Astrocyte of the hippocampus (primary cell): Measurements from ENCODE around the gene RAB31.

Experiments
- DNase-seq: peaks from one replicate; pipeline ENCODE4 v3.0.0; 2011; ENCODE audit warnings: low read depth, low spot score

RAB31 gene

DNA sequence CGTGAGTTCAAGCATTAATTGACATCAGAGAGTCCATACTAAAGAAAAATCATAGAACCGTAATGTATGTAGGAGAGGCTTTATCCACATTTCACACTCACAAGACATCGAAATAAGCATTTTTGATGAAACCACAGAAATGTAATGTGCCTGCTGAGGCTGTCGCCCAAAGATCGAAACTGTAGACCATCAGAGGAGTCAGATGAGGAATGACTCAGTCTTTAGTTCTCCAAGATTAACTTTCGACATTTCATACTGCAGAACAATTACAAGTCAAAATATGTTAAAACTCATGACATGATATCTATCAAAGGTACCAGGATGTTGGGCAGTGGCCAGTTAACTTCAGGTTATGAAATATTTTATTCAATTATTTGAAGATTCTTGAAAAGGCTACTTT, 79.6 kb downstream of the RAB31 start:
- peak; percentile 59 for DNase-seq

DNA sequence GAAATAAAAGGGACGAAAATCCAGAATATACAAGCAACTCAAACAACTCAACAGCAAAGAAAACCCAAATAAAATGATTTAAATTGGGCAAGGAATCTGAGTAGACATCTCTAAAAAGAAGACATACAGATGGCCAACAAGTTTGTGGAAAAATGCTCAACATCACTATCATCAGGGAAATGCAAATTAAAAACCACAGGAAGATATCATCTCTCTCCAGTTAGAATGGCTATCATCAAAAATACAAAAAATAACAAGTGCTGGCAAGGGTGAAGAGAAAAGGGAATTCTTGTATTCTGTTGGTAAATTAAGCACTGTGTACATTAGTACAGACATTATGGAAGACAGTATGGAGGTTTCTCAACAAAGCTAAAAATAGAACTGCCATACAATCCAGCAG, 80.0 kb downstream of the RAB31 start:
- no peak for DNase-seq

DNA sequence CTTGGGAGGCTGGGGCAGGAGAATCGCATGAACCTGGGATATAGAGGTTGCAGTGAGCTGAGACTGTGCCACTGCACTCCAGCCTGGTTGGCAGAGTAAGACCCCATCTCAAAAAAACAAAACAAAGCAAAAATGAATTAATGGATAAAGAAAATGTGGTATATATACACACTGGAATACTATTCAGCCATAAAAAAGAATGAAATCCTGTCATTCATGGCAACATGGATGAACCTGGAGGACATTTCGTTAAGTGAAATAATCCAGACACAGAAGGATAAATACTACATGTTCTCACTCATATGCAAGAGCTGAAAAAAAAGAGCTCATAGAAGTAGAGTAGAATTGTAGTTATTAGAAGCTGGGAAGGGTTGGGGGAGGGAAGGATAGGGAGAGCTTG, 80.8 kb downstream of the RAB31 start:
- DNase-seq = no peak

DNA sequence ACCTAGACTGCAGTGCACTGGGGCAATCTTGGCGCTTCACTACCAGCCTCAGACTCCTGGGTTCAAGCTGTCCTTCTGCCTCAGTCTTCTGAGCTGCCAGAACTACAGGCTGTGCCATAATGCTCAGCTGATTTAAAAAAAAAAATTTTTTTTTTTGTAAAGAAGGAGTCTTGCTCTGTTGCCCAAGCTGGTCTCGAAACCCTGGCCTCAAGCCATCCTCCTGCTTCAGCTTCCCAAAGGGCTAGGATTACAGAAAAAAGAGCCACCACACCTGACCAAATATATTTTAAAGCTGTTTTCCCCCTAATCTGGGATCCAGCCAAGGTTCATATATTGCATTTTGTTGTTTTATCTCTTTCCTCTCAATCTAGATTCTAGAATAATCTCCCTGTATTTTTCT, 82.2 kb downstream of the RAB31 start:
- DNase-seq = no peak

DNA sequence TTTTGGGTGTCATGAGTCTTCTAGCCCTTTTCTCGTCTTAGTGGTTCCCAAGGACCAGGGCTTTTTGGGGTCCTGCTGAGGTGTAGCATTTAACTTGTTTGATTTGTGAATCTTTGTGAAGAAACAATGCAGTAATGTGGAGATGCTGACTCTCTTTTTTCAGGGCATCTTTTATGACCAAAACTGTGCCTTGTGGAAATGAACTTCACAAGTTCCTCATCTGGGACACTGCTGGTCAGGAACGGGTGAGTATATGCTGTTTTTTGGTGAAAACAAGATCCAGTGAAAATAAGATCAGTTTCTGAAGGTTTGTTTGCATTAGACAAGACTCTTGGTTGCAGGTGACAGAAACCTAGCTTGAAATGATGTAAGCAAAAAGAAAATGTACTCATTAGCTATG, 83.9 kb downstream of the RAB31 start:
- DNase-seq = no peak

DNA sequence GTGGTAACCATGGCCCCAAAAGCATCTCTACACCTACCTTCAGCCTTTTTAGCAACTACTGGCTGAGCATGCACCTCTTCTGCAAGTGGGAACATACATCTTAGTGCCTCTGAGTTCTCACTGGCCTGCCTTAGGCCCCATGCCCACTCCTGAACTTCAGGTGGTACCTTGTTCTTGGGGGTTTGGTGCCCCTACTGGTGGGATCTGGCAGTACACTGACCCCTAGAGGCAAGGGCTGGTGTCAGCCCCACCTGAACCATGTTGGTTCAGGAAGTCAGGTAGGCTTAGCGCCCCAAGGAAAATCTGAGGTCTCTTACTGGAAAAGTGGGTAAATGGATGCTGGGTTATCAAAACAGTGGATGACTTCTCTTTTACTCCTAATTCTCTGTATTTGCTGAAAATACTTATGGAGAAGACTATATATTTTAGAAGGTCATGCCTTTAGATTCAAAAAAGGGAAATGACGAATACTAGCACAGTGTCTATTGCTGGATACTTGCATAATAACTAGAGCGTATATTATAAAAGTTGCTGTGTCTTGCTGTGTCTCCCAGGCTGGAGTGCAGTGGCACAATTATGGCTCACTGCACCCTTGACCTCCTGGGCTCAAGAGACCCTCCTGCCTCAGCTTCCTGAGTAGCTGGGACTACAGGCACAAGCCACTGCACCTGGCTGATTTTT, 84.6 kb downstream of the RAB31 start:
- no peak for DNase-seq

DNA sequence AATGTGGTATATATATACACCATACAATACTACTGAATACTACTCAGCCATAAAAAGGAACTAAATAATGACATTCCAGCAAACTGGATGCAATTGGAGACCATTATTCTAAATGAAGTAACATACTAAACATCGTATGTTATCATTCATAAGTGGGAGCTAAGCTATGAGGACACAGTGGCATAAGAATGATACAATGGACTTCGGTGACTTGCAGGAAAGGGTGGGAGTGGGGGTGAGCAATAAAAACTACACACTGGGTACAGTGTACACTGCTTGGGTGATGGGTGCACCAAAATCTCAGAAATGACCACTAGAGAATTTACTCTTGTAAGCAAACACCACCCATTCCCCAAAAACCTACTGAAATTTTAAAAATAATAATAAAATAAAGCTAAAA, 87.9 kb downstream of the RAB31 start:
- DNase-seq = no peak

DNA sequence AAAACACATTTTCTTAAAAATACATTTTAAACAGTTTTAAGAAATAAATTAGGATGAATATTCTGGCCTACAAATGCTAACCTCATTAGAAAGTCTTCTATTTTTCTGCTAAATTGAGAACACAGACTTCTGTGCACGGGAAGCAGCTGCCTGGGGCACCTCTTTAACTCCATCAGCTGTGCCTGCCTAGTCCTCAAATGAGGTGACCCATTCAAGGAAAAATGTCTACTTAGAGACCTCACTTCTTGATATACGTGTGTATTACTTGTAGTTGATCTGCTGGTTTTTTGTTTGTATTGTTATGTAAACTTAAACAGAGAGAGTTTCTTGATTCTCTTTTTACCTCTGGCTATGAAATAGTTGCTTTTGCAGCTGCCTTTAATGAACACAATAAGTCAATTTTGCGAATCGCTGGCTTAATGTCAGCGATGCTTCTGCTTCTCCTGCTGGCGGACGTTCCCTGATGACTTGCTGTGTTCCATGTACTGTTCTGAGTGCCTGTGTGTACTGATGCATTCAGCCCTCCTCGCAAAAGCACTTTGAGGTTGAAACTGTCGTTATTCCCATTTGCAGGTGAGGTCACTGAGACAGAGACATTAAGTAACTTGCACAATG, 88.9 kb downstream of the RAB31 start:
- DNase-seq = no peak

DNA sequence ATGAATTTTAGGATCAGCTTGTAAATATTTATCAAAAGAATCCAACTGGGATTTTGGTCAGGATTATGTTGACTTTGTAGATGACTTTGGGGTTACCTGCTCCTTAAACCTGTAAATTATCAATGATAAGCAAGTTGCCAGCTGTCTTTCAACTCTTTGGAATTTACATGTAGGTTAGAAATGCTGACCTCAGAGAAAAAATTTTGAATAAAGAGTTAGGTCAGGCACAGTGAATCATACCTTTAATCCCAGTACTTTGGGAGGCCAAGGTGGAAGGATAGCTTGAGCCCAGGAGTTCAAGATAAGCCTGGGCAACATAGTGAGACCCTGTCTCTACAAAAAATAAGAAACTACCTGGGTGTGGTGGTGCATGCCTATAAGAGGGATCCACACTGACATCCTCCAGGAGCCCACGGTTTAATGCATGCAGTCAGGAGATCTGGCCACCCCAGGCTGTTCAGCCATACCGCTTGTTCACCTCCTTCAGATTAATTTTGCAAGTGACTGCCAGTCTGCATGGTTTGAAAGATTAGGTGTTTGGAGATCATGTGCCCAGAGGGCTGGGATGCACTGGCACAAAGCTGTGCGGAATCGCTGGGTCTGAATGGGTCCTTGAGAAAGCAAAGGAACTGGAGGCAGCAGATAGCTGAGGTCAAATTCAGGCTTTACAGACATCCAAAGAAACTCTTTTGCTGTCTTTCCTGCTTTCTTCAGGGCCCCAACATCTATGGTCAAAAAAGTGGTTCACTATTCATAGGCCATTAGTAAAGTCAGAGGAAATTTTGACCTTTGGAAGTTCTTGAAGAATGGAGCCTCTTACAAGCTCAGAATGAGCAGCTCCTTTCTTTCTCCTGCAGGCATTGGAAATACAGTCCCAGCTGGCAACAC, 94.3 kb downstream of the RAB31 start:
- no peak for DNase-seq

DNA sequence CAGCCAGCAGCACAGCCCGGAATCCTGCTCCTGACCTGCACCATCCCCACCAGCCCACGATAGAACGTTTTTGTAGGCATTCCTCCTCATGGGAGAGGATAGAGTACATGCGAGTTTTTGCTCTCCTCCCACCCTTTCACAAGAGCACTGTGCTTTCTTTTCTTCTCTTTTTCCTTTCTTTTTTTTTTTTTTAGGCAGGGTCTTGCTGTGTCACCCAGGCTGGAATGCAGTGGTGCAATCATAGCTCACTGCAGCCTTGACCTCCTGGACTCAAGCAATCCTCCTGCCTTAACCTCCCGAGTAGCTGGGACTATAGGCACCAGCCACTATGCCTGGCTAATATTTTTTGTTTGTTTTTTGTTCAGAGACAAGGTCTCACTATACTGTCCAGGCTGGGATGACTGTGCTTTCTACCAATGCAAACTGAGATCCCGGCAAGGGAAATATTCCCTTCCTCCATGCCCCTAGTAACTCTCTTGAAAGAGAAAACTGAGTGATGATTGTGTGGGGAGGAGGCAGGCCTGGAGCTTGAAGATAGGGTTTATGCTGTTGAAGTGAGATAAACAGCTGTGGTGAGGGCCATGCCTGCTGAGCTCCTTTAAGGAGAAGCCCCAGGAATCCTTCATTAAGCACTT, 95.1 kb downstream of the RAB31 start:
- no peak for DNase-seq

DNA sequence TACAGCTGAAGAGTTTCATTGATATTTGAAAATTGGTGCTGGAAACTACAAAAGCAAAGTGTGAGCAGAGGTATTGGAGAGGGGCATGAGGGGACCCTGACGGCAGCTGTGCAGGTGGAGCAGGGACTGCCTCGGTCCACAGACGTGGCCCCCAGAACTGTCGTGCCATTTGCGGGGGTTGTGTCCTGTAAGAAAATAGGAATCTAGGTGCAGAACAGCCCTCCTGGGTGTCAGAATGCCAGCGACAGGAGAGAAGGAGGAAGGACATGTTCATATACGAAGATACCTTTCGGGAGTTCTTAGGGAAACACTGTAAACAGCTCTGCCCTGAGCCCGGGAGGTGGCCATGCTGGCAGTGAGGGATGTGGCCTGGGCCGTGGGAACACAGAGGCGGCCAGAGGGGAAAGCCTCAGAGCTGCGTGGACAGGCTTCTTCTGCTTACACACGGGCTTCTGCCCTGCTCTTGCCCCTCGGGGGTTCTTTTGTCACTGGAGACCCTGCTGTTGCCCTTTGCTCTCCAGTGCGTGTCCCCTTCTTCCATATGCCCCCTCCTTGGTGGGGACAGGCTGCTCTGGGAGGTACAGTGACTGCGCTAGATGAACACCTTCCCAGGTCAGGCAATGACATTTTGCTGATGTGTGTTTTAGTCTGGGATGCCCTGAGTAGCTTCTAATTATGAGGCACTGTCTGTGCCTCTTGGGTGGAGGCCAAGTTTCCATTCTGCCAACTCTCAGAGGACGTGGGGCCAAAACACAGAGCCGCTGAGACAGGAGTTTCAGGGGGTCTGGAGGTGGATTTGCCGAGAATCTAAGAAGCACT, 95.8 kb downstream of the RAB31 start:
- peak; percentile 53 for DNase-seq

DNA sequence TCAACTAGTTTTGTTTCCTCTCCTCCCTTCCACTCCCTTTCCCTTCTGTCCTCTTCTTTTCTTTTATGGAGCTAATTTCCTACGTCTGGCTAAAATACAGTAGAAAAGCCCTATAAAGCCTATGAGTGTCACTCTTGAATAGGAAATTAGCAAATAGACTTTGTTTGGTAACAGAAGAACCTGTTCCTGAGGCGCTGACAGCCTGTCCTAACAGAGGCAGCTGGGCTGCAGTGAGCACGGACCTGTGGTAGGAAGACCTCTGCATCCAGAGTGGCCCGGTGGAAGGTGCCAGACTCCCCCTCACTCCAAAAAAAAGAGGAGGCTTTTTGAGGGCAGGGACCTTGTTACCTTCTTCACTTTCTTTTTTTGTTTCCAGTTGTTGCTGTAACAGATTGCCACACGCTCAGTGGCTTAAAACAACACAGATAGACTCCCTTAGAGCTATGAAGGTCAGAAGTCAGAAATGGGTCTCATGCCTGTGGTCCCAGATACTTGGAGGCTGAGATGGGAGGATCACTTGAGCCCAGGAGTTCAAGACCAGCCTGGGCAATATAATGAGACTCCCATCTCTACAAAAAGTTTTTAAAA, 96.5 kb downstream of the RAB31 start:
- DNase-seq = no peak

DNA sequence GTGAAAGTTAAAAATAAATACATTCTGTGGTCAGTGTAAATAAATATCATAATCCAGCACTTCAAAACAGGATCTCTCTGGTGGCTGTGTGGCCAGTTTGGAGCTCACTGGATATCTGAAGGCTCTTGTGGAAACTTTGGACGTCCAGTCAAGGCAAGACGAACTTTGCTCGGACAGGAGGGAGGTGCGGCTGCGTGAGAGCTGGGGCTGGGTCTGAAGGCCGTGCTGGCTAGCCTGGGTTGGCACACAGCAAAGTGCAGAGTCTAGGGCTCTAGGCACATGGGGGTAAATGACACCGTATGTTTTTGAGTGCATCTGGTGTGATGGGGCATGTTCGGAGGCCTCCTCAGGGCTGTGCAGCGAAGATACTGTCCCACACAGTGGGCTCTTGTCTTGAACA, 98.8 kb downstream of the RAB31 start:
- DNase-seq = no peak

DNA sequence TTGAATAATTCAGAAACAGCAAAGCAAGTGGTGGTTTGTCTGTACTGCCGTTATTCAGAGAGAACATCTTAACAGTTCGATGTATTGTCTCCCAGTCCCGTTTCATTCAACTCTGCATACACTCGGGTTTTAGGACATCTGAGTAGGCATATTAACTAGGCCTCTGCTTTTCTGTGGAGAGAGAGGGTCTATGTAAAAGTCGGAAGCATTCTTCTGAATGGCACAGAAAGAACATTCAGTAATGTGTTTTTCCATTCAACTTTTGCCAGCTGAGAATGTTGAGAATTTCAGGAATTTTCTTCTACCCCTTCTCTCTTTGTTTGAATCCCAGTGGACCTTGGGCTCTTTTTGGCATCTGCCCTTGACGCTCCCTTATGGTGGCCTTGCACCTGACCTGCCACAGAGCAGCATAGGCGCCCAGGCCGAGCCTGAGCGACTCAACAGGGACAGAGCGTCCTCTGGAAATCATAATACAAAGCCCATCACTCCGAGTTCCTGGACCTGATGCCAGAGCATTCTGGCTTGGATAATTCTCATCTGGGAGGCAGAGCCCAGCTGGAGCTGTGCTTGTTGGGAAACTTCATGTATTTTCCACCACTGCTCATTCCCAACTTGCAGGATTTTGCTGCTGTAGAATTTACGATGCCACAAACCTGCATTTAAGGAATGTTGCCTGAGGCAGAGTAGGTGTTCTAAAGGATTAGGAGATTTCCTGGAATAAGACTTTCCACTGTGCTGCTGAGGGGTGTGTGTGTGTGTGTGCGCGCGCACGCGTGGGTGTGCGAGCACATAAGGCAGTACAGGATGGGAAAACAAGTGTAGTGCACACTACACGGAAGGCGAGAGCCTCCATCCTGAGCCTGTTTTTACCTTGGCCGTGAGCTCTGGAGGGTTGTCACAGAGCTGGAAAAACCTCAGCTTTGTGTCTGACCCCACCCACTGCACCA, 100.5 kb downstream of the RAB31 start:
- peak; percentile 82 for DNase-seq

DNA sequence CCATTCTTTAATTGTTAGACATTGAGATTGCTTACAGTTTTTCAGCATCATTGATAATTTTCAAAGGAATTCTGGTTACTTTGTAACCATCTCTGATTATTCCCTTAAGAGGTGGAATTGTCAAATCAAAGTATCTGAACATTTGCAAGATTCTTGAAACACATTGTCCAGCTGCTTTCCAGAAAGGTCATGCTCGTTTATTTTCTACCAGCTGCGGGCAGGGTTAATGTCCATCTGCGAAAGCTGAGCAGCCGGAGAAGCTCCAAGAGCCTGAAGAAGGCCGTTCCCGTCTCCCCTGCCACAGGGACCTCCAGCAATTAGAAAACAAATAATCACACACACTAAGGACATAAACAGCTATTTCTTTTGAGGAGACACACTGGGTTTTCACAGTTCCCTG, 101.6 kb downstream of the RAB31 start:
- no peak for DNase-seq

DNA sequence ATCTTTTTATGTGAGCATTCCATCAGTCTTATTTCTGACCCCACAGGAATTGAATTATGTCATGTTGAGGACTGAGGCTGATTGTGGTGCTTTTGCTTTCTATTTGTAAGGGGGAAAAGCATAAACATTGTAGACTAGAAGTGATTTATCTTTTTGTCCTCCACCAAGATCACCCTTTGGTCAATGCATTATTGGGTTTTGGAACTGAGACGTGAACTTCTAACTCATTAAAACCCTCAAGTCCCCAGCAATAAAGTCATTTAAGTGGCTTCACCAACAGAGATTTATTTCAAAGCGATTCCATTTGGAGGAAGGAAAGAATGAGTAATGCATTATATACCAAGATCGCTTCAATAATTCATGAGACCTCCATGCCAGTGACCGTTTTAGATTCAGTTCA, 102.2 kb downstream of the RAB31 start:
- DNase-seq = peak; percentile 70

DNA sequence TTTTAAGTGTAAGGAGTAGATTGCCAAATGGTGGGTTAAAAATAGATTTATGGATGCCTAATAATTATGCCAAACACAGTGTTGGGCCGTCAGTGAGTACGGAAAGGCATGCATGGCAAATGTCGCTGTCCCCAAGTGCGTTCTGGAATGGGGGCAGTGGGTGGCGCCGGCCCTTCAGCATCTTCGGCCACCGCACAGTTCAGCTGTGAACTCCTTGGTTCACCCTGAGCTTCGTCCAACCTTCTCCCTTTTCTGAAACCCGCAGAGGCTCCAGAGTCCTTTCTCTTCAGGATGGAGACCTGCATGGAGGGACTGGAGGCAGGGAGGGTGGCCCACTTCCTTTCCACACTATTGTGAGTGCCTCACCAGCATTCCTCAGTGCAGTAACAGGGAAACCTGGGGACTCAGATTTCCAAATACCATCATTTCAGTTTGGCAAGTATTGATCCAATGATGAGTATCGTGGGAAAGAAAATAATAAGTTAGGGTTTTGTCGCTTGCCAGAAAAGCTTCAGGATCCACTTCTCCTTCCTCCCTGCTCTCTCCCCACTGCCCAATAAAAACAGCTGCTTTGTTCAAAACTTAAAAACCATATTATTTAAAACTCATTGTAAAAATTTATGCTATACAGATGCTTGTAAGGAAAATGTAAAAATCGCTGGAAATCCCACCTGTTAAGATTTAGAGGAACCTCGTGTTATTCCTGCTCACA, 103.0 kb downstream of the RAB31 start:
- no peak for DNase-seq

DNA sequence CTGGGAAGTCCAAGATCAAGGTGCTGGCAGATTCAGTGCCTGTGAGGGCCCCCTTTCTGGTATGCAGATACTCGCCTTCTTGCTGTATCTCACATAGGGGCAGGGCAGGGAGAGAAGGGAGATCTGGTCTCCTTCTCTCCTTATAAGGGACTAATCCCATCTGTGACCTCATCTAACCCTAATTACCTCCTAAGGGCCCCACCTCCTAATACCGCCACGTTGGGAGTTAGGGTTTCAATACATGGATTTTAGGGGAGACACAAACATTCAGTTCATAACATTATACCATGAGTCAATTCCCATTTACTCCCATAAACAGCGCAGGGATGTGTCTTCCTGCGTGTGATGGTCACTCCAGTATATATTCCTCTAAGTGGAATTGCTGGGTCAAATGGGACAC, 103.9 kb downstream of the RAB31 start:
- DNase-seq = no peak

DNA sequence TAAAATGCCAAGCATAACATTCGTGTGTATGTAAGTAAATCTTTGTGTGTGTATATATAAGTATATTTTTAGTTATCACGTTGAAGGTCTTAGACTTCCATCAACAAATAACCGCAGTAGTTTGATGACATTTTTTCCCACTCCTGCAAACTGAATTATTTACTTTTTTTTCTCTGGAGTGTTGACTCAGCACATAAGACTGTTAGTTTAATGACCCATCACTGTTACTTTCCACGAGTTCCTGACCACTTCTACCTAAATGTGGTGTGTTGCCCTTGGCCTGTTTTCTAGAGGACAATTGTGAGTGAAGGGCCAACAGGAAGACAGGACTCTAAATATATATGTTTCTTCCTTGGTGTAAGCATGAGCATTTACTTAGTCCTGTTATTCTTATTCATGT, 106.3 kb downstream of the RAB31 start:
- peak; percentile 86 for DNase-seq
